Tibial artery (tissue), 4 donors: ENCODE results near the gene PRRT3.

ENCODE experiments used
- DNase-seq, 2 donors: peaks; one replicate each; pipeline ENCODE4 v3.0.0-alpha.2; 2019
- H3K27ac ChIP-seq, 2 donors: fragments of 200-600 bp; sonication (generic) in 1 of 2; 1 replicate in 1 of 2; 2 replicates in 1 of 2; pipeline ENCODE4 v1.5.1; 2018 to 2019; ENCODE audit warnings: mild to moderate bottlenecking in 1 of 2
- H3K27me3 ChIP-seq, 2 donors: fragments of 200-600 bp; sonication (generic) in 1 of 2; one replicate each; pipeline versions ENCODE4 v1.5.1 to v1.6.0; 2016 to 2019
- H3K36me3 ChIP-seq, 3 donors: fragments of 200-600 bp; sonication (generic) in 2 of 3; one replicate each; pipeline ENCODE4 v1.5.1; 2016 to 2019; ENCODE audit warnings: mild to moderate bottlenecking in 2 of 3
- H3K4me1 ChIP-seq, 4 donors: fragments of 200-600 bp; sonication (generic) in 2 of 4; 1 replicate in 3 of 4; 2 replicates in 1 of 4; pipeline ENCODE4 v1.5.1; 2016 to 2019
- H3K4me3 ChIP-seq, 2 donors: fragments of 200-600 bp; sonication (generic) in 1 of 2; 1 replicate in 1 of 2; 2 replicates in 1 of 2; pipeline ENCODE4 v1.5.1; 2018 to 2019; ENCODE audit warnings: mild to moderate bottlenecking in 2 of 2
- H3K9me3 ChIP-seq, 3 donors: fragments of 200-600 bp; sonication (generic) in 1 of 3; one replicate each; pipeline ENCODE4 v1.5.1; 2016 to 2019
- CTCF ChIP-seq, 2 experiments: fragments of 200-600 bp in 1 of 2; fragments of 450-650 bp in 1 of 2; IDR thresholded peaks; one replicate each; pipeline ENCODE4 v1.5.1; 2017 to 2019; ENCODE audit warnings: antibody characterized with exemption in 2 of 2, mild to moderate bottlenecking in 1 of 2, moderate library complexity in 1 of 2
- intact Hi-C: fragments of 100-400 bp; cut with DNase I; formaldehyde crosslinking; loops from one replicate; pipeline ENCODE4 v1.15.0; 2023; ENCODE audit warnings: low total_unique reads

The PRRT3 gene

GRCh38 chr3:9937486-9938238, 14.5 kb downstream of the PRRT3 start:
- Histone ChIP-seq H3K27me3 (no peaks in the 10 kb centered on the region), H3K9me3 (no peaks in the 10 kb centered on the region), H3K27ac (no peak overlapping the region), H3K4me3 (no peak overlapping the region), H3K4me1 (peaks cover 4 to 23% (median 19%) of the 10 kb centered on the region in 4 donors), H3K36me3 (peaks cover 6 to 48% (median 20%) of the 10 kb centered on the region in 3 donors)
- DNase-seq: no peak
- intact Hi-C loops: no loop called here
- TF ChIP-seq CTCF (IDR thresholded peaks at IDR 0.05): no peak

- Histone ChIP-seq H3K4me1 (peaks cover 4 to 27% (median 22%) of the 10 kb centered on the region in 4 donors), H3K36me3 (peaks cover 6 to 35% (median 19%) of the 10 kb centered on the region in 3 donors), H3K4me3 (no peak overlapping the region), H3K9me3 (no peaks in the 10 kb centered on the region), H3K27ac (no peak overlapping the region), H3K27me3 (no peaks in the 10 kb centered on the region)
- TF ChIP-seq CTCF (IDR thresholded peaks at IDR 0.05): no peak
- no peak for DNase-seq
- intact Hi-C loops: no loop called here
Measured at GRCh38 chr3:9935966-9936510, 16.2 kb downstream of the PRRT3 start.

GRCh38 chr3:9934993-9935392, 17.2 kb downstream of the PRRT3 start:
- Histone ChIP-seq H3K9me3 (no peaks in the 10 kb centered on the region), H3K4me1 (peaks cover 4 to 27% (median 22%) of the 10 kb centered on the region in 4 donors), H3K36me3 (peaks cover 6 to 38% (median 29%) of the 10 kb centered on the region in 3 donors), H3K27ac (peak overlapping the region; percentile 90 to 91), H3K27me3 (no peaks in the 10 kb centered on the region), H3K4me3 (peak overlapping the region; percentile 57 to 88)
- TF ChIP-seq CTCF (IDR thresholded peaks at IDR 0.05): no peak
- intact Hi-C loops: loop anchor here (5.0 kb wide), 1 partner anchor 203 kb away; the partner anchor contains the start of gene BRPF1
- no peak for DNase-seq

- peak in 1 of 2 experiments; percentile 11 for TF ChIP-seq CTCF (IDR thresholded peaks at IDR 0.05)
- H3K27me3 ChIP-seq: no peaks in the 10 kb centered on the region
- H3K4me1 ChIP-seq: peaks cover 4 to 27% (median 22%) of the 10 kb centered on the region in 4 donors
- peak in 1 of 2 donors; percentile 63 for DNase-seq
- H3K36me3 ChIP-seq: peaks cover 6 to 45% (median 36%) of the 10 kb centered on the region in 3 donors
- intact Hi-C loops: loop anchor here (5.0 kb wide), 1 partner anchor 202 kb away; the partner anchor contains the start of gene BRPF1
- H3K27ac ChIP-seq: peak overlapping the region; percentile 90 to 91
- no peaks in the 10 kb centered on the region for H3K9me3 ChIP-seq
- peak overlapping the region; percentile 57 to 88 for H3K4me3 ChIP-seq
Measured at GRCh38 chr3:9934235-9934621, 18.0 kb downstream of the PRRT3 start.

GRCh38 chr3:9933561-9934234, 18.5 kb downstream of the PRRT3 start, which contains the start of gene CRELD1:
Gene CRELD1, plus strand, starts transcription at chr3:9933834. Its CDS starts 605 bp downstream, at chr3:9934439.
- Histone ChIP-seq H3K9me3 (no peaks in the 10 kb centered on the region), H3K27me3 (no peaks in the 10 kb centered on the region), H3K4me3 (peak within 1 kb of the TSS; percentile 57 to 88), H3K36me3 (peaks cover 6 to 48% (median 36%) of the 10 kb centered on the region in 3 donors), H3K27ac (peak within 1 kb of the TSS; percentile 90 to 91), H3K4me1 (peaks cover 4 to 27% (median 22%) of the 10 kb centered on the region in 4 donors)
- intact Hi-C loops: loop anchor here (5.0 kb wide), 1 partner anchor 201 kb away; the partner anchor contains the start of gene BRPF1
- peak; percentile 91 to 97 for DNase-seq
- no peak for TF ChIP-seq CTCF (IDR thresholded peaks at IDR 0.05)
